Measurements from ENCODE around the gene VIPR2. TPM values are rescaled to one million over a fixed set of nuclear protein-coding genes. Genes with fewer than 3 reads are reported as not detected.
"Not testable (repeated sequence)": the region's sequence is repeated elsewhere in the genome, so short reads cannot be mapped to it uniquely, and the experiment has no call there.

VIPR2 gene
- total RNA-seq, 1 donor from 2014 or later, result 4.6 TPM

DNA sequence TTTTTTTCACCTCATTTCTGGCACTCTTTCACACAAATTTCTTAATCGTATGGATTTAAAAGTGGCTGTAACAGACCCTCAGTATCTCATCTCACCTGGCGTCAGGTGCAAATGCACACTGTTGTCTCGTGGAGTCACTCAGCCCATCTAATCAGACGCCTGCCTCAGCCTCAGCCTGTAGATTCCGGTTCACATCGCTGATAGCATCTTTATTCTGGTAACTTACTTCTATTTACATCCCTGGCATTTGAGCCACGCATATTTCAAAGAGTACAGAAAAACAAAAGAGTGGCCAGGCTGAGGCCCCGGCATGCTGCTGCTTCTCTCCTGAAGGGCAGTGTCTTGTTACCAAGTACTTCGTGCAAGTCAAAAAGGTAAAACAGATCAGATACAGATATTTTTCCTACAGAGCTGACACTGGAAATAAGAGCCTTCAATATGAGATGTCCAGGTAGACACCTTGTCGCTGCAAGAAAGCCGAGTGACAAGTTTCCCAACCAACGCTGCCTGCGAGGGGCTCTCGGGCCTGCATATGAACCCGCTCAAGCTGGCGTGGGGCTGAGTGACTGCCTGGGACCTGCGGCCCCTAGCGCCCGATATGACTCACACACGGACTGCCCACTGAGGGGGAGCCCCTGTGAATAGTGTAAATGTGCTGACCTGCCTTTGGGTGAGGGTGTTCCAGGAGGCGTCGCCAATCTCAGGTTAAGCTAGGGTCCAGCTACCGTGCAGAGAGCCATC lies 4.3 kb downstream of the VIPR2 start:
- DNase-seq (ENCODE audit: low spot score), result peak; percentile 39

GRCh38 chr7:159139639-159140038 lies 5.0 kb downstream of the VIPR2 start:
- no peak for DNase-seq (ENCODE audit: low spot score)

GRCh38 chr7:159139202-159139601 lies 5.5 kb downstream of the VIPR2 start:
- peak; percentile 76 for DNase-seq (ENCODE audit: low spot score)

- no peak for DNase-seq (ENCODE audit: low spot score)
Observed at GRCh38 chr7:159138508-159138907, 6.2 kb downstream of the VIPR2 start.

GRCh38 chr7:159137906-159138305 lies 6.8 kb downstream of the VIPR2 start:
- peak; percentile 68 for DNase-seq (ENCODE audit: low spot score)

GRCh38 chr7:159136846-159137245 lies 7.8 kb downstream of the VIPR2 start:
- peak; percentile 64 for DNase-seq (ENCODE audit: low spot score)

- peak; percentile 51 for DNase-seq (ENCODE audit: low spot score)
Observed at GRCh38 chr7:159136442-159136841, 8.2 kb downstream of the VIPR2 start.

GRCh38 chr7:159136013-159136412 lies 8.7 kb downstream of the VIPR2 start:
- DNase-seq (ENCODE audit: low spot score), result peak; percentile 43

DNA sequence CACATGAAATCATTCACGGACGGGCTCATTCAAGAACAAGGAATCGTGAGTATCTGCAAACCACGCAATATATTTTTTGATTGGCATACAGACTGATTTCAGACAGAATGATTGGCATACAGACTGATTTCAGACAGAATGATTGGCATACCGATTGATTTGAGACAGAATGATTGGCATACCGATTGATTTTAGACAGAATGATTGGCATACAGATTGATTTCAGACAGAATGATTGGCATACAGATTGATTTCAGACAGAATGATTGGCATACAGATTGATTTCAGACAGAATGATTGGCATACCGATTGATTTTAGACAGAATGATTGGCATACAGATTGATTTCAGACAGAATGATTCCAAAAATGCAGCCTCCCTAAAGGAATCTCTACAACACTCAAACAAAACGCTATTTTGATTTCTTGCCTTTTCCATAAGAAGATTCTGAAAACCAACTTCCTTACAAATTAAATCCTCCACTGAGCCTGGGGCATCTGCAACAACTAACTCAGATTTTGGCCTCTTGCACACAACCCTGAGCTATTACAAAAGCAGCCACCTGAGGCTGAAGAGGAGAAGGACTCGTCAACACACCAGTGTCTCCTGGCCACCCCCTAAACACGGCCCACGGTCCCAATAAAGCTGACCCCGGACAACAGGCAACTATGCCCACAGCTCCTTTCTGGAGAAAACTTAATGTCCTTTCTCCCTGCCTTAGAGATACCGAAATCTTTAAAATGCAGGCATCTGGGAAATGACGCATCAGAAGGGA lies 11.8 kb downstream of the VIPR2 start:
- DNase-seq (ENCODE audit: low spot score), result not testable (repeated sequence)

- peak; percentile 28 for DNase-seq (ENCODE audit: low spot score)
Observed at GRCh38 chr7:159130820-159131219, 13.8 kb downstream of the VIPR2 start.

DNA sequence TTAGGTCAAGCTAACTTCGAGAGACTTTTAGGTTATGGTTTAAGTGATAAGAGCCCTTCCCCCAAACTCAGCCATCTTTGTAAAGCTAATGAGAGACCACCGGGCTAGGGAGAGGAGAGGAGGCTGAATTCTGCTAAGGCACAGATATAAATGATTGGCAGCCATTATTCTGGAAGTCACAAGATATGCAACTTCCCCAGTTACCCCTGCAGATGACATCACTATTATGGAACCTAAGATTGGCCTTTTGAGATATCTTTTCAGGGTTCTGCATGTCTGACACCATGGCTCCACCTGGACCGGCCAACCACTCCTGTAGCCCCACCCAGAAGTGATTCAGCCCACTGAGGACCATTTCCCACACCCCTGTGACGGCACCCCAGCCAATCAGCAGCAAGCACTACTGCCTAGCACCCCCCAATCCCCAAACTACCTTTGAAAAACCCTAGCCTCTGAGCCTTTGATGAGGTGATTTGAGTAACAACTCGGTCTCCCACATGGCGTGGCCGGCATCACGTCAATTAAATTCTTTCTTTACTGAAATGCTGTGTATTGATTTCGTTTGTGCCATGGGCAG lies 14.4 kb downstream of the VIPR2 start:
- peak; percentile 75 for DNase-seq (ENCODE audit: low spot score)

GRCh38 chr7:159128767-159129166 lies 15.9 kb downstream of the VIPR2 start:
- peak; percentile 65 for DNase-seq (ENCODE audit: low spot score)

- peak; percentile 85 for DNase-seq (ENCODE audit: low spot score)
Observed at GRCh38 chr7:159127691-159128642, 16.7 kb downstream of the VIPR2 start.

DNA sequence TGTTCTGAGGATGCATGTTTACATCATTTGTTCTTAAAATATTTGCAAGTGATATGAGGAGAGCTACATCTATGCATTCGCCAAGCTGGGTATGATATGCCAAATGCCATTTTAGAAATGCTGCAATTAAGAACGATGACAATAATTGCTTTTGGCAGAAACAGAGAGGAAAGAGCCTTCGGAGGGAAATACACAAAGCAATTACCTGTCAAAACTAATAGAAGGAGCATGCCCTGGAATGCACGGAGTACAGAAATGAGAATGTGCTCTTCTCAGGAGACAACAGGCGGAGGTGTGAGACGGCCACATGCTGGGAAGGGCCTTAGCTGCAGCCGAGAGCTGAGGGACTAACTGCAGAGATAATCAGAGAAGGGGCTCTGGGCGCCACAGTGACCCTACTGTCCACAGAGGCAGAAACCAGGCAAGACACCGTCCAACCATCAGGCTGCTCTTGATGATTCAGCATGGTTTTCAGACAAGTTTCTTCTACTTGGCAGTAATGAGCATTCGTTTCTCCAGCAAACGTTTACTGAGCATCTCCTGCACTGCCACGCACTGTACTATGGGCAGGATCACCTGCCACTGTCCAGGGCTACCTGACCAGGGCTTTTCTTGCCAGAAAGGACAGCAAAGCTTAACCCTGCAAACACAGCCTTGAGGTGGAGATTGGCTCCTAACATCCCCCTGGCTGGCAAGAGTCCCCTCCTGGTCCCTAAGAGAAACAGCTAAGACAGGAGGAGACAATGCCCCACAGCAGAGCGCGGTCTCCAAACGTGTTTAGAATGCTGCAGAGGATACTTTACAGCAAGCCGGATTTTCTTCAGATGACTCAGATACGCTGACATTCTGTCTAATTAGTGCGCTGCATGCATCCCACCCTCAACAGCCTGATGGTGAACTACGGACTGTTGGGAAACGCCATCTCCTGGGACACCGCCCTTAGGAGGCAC lies 18.1 kb downstream of the VIPR2 start:
- peak; percentile 67 for DNase-seq (ENCODE audit: low spot score)

- DNase-seq (ENCODE audit: low spot score), result peak; percentile 30
Observed at GRCh38 chr7:159125955-159126270, 18.8 kb downstream of the VIPR2 start.

DNA sequence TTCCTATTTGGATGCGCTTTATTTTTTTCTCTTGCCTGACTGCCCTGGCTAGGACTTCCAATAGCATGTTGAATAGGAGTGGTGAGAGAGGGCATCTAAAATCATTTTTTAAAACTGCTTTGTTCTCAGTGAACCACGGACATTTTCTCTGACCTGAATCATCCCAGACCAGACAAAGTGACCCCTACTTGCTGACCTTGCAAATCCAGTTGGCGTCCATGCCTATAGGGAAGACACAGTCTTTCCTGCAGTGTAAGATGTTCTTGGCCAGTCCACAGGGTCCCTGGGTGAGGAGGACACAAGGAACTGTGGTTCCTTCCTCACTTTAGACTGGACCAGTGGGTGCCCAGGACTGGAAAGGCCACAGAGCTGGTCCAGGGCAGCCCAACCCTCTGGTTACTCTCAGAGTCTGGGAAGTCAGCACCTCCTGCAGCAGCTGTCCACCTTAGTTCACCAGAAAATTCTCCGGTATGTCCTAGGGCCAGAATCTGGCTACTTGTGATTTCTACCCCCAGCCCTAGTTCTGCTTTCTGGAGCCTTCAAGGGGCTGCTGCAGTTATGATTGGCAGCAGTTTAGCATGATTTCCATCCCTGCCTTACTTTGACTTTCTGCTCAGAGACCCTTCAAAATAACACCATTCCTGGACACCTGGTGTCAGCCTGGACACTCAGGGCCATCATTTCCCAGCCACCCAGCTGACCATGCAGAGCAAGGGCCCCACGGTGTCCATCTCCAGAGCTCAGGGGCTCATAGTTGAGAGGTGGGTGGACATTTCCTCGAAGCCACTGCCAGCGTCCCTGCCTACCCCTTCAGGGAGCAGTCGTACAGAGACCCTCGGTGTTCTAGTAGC lies 19.3 kb downstream of the VIPR2 start:
- DNase-seq (ENCODE audit: low spot score), result peak; percentile 85

- DNase-seq (ENCODE audit: low spot score), result not testable (repeated sequence)
Observed at GRCh38 chr7:159123793-159124192, 20.9 kb downstream of the VIPR2 start.

- not testable (repeated sequence) for DNase-seq (ENCODE audit: low spot score)
Observed at GRCh38 chr7:159123294-159123693, 21.4 kb downstream of the VIPR2 start.

GRCh38 chr7:159122276-159122675 lies 22.4 kb downstream of the VIPR2 start:
- peak; percentile 59 for DNase-seq (ENCODE audit: low spot score)

Data from mesenteric fat pad (tissue), 1 donor.